SU-DHL-6 (cell line): ENCODE data around the gene TNFRSF1B.

ENCODE experiments used
- CTCF ChIP-seq: fragments of 200-600 bp; sonication (generic); IDR thresholded peaks from one replicate; pipeline ENCODE4 v1.5.1; 2017; ENCODE audit warnings: antibody characterized with exemption, mild to moderate bottlenecking, low read length, moderate library complexity; ENCODE audit not compliant: insufficient read depth, poor library complexity, severe bottlenecking
- EZH2phosphoT487 ChIP-seq: fragments of 200-600 bp; sonication (generic), shearing (Covaris generic); conservative IDR thresholded peaks from 2 replicates; pipeline ENCODE4 v1.6.1; 2018; ENCODE audit warnings: mild to moderate bottlenecking, antibody characterized with exemption, low read length, moderate library complexity, mixed read lengths

- TF ChIP-seq CTCF (no peak), EZH2phosphoT487 (no peak)
Observed at GRCh38 chr1:12255913-12256312, 89.1 kb downstream of the TNFRSF1B start.
